K562 (cell line): ENCODE measurements around the gene DNAH1.

Experiments used
- CREB3L1 ChIP-seq: fragments of 450-650 bp; IDR thresholded peaks from 2 replicates; pipeline ENCODE4 v1.6.1; 2014; ENCODE audit warnings: low read depth, mild to moderate bottlenecking, moderate library complexity, borderline replicate concordance
- E2F1 ChIP-seq: sonication (generic); formaldehyde crosslinking; IDR thresholded peaks from 2 replicates; pipeline ENCODE4 v1.8.1; 2023; ENCODE audit warnings: mild to moderate bottlenecking, missing genetic modification reagents, moderate library complexity
- ELF4 ChIP-seq: fragments of 450-650 bp; formaldehyde crosslinking; IDR thresholded peaks from 2 replicates; pipeline ENCODE4 v1.4.0; 2022; ENCODE audit warnings: missing genetic modification characterization
- ELK1 ChIP-seq: sonication (generic); formaldehyde crosslinking; IDR thresholded peaks from 2 replicates; pipeline ENCODE4 v1.8.1; 2022; ENCODE audit warnings: missing genetic modification reagents
- EZH2 ChIP-seq: IDR thresholded peaks from 2 replicates; pipeline ENCODE4 v1.6.1; 2012; ENCODE audit warnings: low read depth, mild to moderate bottlenecking, inconsistent platforms, low read length, borderline replicate concordance
- KAT2B ChIP-seq: IDR thresholded peaks from one replicate; pipeline ENCODE4 v1.6.1; 2012; ENCODE audit warnings: low read depth, mild to moderate bottlenecking, control low read depth, inconsistent platforms, low read length, moderate library complexity
- SMARCA5 ChIP-seq: fragments of 450-650 bp; IDR thresholded peaks from 2 replicates; pipeline ENCODE4 v1.6.1; 2016
- TARDBP ChIP-seq: fragments of 450-650 bp; IDR thresholded peaks from 2 replicates; pipeline ENCODE4 v1.6.1; 2016
- TF ChIP-seq, protein P1 (sequence below): sonication (generic); formaldehyde crosslinking; IDR thresholded peaks from 2 replicates; pipeline ENCODE4 v1.8.1; 2023; ENCODE audit warnings: mild to moderate bottlenecking, missing genetic modification reagents
- TF ChIP-seq, protein P2 (sequence below), 3 experiments: IDR thresholded peaks in 2 of 3; conservative IDR thresholded peaks in 1 of 3; 2 replicates each; pipeline ENCODE4 v1.5.1; 2011 to 2012; ENCODE audit warnings: low read length in 3 of 3, mild to moderate bottlenecking in 3 of 3, control low read depth in 2 of 3, improper control_type of control experiment in 1 of 3, inconsistent platforms in 1 of 3, low read depth in 1 of 3, mixed read lengths in 1 of 3, moderate library complexity in 1 of 3; ENCODE audit not compliant: insufficient read depth in 2 of 3

GRCh38 chr3:52325686-52326085 lies 9.6 kb downstream of the DNAH1 start:
- TF ChIP-seq CREB3L1, result no peak
- no peak for TF ChIP-seq ELK1
- no peak for TF ChIP-seq KAT2B
- no peak for TF ChIP-seq EZH2
- TF ChIP-seq TARDBP, result no peak
- TF ChIP-seq SMARCA5, result no peak
- TF ChIP-seq, protein P1, sequence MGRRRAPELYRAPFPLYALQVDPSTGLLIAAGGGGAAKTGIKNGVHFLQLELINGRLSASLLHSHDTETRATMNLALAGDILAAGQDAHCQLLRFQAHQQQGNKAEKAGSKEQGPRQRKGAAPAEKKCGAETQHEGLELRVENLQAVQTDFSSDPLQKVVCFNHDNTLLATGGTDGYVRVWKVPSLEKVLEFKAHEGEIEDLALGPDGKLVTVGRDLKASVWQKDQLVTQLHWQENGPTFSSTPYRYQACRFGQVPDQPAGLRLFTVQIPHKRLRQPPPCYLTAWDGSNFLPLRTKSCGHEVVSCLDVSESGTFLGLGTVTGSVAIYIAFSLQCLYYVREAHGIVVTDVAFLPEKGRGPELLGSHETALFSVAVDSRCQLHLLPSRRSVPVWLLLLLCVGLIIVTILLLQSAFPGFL (CRISPR knock-in tag), result no peak
- no peak for TF ChIP-seq E2F1 (CRISPR knock-in tag)
- TF ChIP-seq, protein P2, sequence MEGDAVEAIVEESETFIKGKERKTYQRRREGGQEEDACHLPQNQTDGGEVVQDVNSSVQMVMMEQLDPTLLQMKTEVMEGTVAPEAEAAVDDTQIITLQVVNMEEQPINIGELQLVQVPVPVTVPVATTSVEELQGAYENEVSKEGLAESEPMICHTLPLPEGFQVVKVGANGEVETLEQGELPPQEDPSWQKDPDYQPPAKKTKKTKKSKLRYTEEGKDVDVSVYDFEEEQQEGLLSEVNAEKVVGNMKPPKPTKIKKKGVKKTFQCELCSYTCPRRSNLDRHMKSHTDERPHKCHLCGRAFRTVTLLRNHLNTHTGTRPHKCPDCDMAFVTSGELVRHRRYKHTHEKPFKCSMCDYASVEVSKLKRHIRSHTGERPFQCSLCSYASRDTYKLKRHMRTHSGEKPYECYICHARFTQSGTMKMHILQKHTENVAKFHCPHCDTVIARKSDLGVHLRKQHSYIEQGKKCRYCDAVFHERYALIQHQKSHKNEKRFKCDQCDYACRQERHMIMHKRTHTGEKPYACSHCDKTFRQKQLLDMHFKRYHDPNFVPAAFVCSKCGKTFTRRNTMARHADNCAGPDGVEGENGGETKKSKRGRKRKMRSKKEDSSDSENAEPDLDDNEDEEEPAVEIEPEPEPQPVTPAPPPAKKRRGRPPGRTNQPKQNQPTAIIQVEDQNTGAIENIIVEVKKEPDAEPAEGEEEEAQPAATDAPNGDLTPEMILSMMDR (IDR thresholded peaks at IDR 0.05 in 2 of 3, conservative IDR thresholded peaks at IDR 0.05 in 1 of 3; ENCODE audit: insufficient read depth in 2 of 3, low read depth in 1 of 3, low read length in 3 of 3), result no peak
- no peak for TF ChIP-seq ELF4 (CRISPR knock-in tag)
